ENCODE data around the gene SRR.
"Not testable (repeated sequence)": the region's sequence is repeated elsewhere in the genome, so short reads cannot be mapped to it uniquely, and the experiment has no call there.

SRR gene

GRCh38 chr17:2302778-2303203 is 959 bp upstream of the SRR start:
- TF ChIP-seq, protein P1, sequence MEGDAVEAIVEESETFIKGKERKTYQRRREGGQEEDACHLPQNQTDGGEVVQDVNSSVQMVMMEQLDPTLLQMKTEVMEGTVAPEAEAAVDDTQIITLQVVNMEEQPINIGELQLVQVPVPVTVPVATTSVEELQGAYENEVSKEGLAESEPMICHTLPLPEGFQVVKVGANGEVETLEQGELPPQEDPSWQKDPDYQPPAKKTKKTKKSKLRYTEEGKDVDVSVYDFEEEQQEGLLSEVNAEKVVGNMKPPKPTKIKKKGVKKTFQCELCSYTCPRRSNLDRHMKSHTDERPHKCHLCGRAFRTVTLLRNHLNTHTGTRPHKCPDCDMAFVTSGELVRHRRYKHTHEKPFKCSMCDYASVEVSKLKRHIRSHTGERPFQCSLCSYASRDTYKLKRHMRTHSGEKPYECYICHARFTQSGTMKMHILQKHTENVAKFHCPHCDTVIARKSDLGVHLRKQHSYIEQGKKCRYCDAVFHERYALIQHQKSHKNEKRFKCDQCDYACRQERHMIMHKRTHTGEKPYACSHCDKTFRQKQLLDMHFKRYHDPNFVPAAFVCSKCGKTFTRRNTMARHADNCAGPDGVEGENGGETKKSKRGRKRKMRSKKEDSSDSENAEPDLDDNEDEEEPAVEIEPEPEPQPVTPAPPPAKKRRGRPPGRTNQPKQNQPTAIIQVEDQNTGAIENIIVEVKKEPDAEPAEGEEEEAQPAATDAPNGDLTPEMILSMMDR (IDR thresholded peaks at IDR 0.05; ENCODE audit: control extremely low read depth, extremely low read depth, low read depth, missing control alignments), result no peak
- no peak for DNase-seq (ENCODE audit: extremely low spot score)
- ChIA-PET POLR2A (interaction anchor here (0.9 kb wide), 1 partner anchor 248 kb away, joined by 3 read pairs; the partner anchor contains the start of gene HIC1), CTCF (interaction anchor here (0.8 to 2.6 kb wide), 11 partner anchors 11 to 248 kb away, joined by 3 to 11 read pairs (median 4); partner anchors contain the start of genes HIC1 and TSR1)

DNA sequence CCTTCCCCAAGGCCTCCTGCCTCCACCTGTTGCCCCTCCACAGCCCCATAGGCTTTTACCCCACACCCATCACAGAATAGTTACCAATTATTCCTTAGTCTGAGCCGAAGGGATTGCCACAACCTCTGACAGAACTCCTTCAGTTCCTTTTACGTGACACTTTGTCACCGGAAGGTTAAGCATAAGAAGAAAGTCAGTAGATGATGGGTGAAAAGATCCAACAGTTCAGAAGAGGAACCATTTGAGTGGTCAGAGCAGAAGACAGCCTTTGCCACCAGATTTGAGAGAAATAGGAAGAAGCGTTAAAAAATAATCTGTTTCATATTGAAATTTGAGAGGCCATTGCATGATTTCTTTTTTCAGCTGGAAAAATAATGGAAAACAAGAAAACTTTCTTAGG is 1.2 kb downstream of the SRR start:
- ChIA-PET POLR2A (no interaction called here), CTCF (no interaction called here)
- DNase-seq (ENCODE audit: extremely low spot score), result no peak
- TF ChIP-seq, protein P1 (IDR thresholded peaks at IDR 0.05; ENCODE audit: control extremely low read depth, extremely low read depth, low read depth, missing control alignments), result no peak

DNA sequence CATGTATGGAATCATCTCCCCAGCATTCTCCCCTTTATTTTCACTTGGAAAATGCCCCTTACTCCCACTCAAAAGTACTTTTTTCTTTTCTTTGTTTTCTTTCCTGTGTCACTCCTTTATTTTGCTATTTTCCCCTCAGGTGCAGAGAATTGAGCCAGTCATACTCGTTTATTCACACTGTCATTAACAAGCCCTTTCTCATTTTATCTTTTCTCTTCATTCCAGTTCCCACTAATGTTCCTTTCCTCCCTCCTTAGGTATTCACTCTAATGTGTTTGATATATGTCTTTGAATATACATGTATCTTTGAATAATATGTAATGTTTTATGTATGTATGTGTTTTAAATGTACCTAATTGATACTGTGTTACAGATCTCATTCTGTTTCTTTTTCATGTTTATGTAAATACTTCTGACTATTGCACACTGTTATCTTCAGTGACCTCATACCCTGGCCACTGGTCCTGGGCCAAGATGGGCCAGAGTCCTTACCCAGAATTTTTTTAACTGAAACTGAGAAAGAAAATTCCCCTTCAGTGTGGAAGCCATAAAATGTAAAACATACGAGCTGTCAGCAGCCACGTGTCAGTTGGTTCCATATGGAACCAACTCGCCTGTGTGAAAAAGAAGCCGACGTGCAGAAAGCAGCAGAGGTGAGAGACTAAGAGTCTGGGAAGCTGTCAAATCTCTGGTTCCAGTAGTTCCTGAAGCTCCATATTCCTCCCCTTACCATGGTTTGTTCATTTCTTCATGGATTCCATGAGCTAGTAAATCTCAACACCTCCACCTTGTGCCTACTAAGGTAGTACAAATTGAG is 5.8 kb downstream of the SRR start:
- DNase-seq (ENCODE audit: extremely low spot score), result no peak
- CTCF ChIA-PET, result interaction anchor here (1.3 to 1.5 kb wide), 2 partner anchors 11 to 14 kb away, joined by 4 to 5 read pairs; no protein-coding TSS in a partner anchor
- POLR2A ChIA-PET, result no interaction called here
- TF ChIP-seq, protein P1 (IDR thresholded peaks at IDR 0.05; ENCODE audit: control extremely low read depth, extremely low read depth, low read depth, missing control alignments), result no peak

DNA sequence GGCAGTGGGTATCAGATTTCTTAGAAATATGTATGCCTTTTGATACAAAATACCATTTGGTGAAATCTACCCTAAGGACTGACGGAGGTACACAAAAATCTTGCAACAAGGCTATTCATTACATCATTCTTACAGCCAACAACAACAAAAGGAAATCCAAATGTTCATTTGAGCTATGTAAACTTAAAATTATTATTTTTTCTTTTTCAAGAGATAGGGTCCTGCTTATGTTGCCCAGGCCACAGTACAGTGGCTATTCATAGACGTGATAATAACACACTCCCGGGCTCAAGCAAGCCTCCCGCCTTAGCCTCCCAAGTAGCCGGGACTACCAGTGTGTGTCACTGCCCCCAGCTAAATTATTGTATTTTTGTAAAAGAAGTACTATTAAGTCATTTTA is 9.0 kb downstream of the SRR start:
- ChIA-PET CTCF (interaction anchor here (1.2 kb wide), 1 partner anchor 279 kb away, joined by 3 read pairs; no protein-coding TSS in a partner anchor), POLR2A (interaction anchor here (0.7 kb wide), 1 partner anchor 53 kb away, joined by 4 read pairs; no protein-coding TSS in a partner anchor)
- TF ChIP-seq, protein P1 (IDR thresholded peaks at IDR 0.05; ENCODE audit: control extremely low read depth, extremely low read depth, low read depth, missing control alignments), result no peak
- no peak for DNase-seq (ENCODE audit: extremely low spot score)

DNA sequence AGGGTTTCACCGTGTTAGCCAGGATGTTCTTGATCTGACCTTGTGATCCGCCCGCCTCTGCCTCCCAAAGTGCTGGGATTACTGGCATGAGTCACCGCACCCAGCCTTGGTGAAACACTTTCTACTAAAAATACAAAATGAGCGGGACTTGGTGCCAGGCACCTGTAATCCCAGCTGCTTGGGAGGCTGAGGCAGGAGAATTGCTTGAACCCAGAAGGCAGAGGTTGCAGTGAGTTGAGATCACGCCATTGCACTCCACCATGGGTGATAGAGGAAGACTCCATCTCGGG is 13.1 kb downstream of the SRR start:
- CTCF ChIA-PET; DNase-seq (ENCODE audit: extremely low spot score): not testable (repeated sequence)
- POLR2A ChIA-PET, result interaction anchor here (0.9 kb wide), 1 partner anchor 16 kb away, joined by 6 read pairs; no protein-coding TSS in a partner anchor

GRCh38 chr17:2317796-2318195 is 14.0 kb downstream of the SRR start:
- TF ChIP-seq, protein P1 (IDR thresholded peaks at IDR 0.05; ENCODE audit: control extremely low read depth, extremely low read depth, low read depth, missing control alignments), result no peak
- CTCF ChIA-PET, result no interaction called here
- POLR2A ChIA-PET, result interaction anchor here (0.7 kb wide), 1 partner anchor 272 kb away, joined by 7 read pairs; no protein-coding TSS in a partner anchor
- no peak for DNase-seq (ENCODE audit: extremely low spot score)

DNA sequence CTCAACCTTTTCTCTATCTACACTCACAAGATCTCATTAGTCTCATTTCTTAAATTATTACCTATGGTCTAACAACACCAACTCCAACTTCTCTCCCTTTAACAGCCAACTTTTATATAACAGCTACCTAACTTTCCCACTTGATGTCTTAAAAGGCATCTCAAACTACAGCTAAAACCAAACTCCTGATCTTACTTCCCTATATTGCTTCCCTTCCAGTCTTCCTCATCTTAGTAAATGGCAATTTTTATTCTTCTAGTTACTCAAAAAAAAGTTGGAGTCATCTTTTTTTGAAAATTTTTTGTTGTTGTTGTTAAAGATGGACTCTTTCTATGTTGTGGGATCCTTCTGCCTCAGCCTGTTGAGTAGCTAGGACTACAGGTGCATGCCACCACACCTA is 15.3 kb downstream of the SRR start:
- POLR2A ChIA-PET, result no interaction called here
- CTCF ChIA-PET, result no interaction called here
- no peak for DNase-seq (ENCODE audit: extremely low spot score)
- TF ChIP-seq, protein P1 (IDR thresholded peaks at IDR 0.05; ENCODE audit: control extremely low read depth, extremely low read depth, low read depth, missing control alignments), result no peak

All from GM10248 (cell line).